ENCODE data around the gene ZNF474. TPM values are rescaled to one million over a fixed set of nuclear protein-coding genes. Genes with fewer than 3 reads are reported as not detected.

ZNF474 gene
- polyA plus RNA-seq, 1 donor = 0.59 TPM

DNA sequence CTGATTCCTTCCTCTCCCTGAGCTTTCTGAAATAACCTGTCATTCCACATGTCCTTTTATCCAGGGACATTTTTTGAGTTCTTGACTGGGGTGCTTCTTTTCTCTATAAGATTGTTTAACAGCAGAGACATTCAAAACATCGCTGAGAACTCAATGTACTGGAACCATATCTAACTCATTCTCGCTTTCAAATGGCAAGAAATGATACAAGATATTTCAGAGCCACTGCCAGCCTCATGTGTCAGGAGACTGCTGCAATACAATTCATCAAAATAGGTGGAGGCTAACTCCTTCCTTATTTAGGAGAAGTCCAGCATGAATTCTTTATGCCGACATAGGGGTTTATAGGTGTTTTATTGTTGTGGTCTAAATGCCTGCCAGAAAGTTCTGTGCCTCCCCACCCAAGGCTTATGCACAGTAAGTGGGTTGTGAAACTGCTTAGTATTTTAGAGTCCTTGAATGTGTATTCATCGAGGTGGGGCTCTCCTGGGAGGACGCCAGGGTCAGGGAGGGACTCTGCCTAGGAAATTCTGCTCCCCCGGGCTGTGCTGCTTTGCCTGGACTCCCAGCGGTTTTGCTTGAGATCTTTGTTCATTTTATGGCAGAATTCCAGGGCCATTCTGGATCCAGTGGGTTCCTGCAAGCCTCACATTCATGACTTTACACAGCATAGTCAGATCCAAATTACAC, 53.9 kb downstream of the ZNF474 start:
- no peak for DNase-seq

DNA sequence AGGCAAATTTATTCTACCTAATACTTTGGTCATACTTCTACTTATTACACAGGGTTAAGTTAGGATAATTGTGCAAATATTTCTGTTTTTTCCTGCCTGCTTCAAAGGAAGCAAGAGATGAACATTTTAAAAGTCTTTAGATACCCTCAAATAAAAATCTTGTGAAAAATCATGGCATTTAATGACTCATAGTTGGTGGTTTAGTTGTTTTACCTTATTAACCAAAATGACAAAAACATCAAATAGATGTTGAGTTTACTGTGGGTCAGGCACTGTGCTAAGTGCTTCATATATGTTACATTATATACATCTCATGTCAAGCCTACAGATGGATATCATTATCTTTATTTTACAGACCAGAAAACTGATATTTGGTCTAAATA, 54.4 kb downstream of the ZNF474 start:
- no peak for DNase-seq

DNA sequence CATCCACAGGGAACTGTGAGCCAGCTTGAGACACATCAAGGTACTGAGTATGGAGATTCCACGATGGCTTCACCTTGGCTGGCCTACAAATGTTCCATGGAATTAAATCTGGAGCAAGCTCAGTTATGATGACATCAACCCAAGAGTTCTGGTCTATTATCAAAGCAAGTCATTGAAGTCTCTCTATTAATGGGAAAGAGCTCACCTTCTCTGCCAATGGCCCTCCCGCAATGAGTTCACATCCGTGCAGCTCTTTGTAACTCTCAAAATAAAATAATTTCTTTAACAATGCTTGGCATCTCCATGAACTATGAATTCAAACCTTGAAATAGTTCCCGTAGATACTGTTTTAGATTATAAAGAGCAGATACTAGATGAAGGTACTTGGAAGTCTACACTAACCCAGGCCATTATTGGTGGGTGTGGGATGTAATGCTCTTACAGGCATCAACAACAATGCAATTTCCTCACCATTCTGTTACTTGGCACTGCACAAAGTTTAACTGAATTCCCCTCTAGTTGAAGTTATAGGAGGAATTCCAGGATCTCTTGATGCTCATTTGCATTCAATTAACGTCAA, 55.4 kb downstream of the ZNF474 start:
- no peak for DNase-seq

- no peak for DNase-seq
These were observed 58.1 kb downstream of the ZNF474 start for GRCh38 chr5:122187426-122187825.

- no peak for DNase-seq
These were observed 60.8 kb downstream of the ZNF474 start for GRCh38 chr5:122190156-122190555.

GRCh38 chr5:122192497-122193496, 63.5 kb downstream of the ZNF474 start:
- peak; percentile 78 for DNase-seq

GRCh38 chr5:122195802-122196394, 66.6 kb downstream of the ZNF474 start:
- peak; percentile 58 for DNase-seq

GRCh38 chr5:122199146-122199545, 69.8 kb downstream of the ZNF474 start:
- no peak for DNase-seq

GRCh38 chr5:122200450-122200849, 71.1 kb downstream of the ZNF474 start:
- DNase-seq = no peak

GRCh38 chr5:122200865-122201264, 71.5 kb downstream of the ZNF474 start:
- DNase-seq = no peak

- DNase-seq = no peak
These were observed 72.0 kb downstream of the ZNF474 start for GRCh38 chr5:122201365-122201764.

DNA sequence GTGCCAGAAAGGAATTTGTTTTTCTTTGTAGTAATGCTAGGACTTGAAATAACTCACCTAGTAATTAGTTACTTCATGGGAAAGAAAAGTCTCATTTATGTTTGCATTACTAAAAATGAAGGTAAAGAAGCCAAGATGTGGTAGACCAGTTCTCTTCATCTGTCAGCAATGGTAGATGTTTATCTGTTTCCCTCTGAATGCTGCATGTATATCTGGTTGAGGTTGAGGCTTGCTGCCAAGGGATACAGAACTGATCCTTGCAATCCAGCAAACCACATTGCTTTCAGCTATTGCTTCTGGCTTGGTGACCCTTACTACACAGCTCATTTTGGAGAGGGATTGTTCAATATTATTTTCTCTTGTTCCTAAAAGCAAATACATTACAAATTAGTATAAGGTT, 73.6 kb downstream of the ZNF474 start:
- no peak for DNase-seq

Other genes starting within 250 kb of the ZNF474 start
- 10.0 TPM for gene SRFBP1, start 167.6 kb upstream of the ZNF474 start, polyA plus RNA-seq (ENCODE audit: insufficient read length)
- 41.1 TPM for gene LOX, start 51.3 kb upstream of the ZNF474 start, polyA plus RNA-seq (ENCODE audit: insufficient read length)
- 5.7 TPM for gene SNCAIP, start 182.7 kb downstream of the ZNF474 start, polyA plus RNA-seq (ENCODE audit: insufficient read length)

All from hindlimb muscle (tissue), 1 donor.